Esophagus muscularis mucosa (tissue), 4 donors: ENCODE data around the gene MRGPRX4.

Experiments
- EP300 ChIP-seq: sonication (generic); formaldehyde crosslinking; IDR thresholded peaks from one replicate; pipeline ENCODE4 v1.6.1; 2017; ENCODE audit warnings: antibody characterized with exemption
- POLR2A ChIP-seq: fragments of 450-650 bp; IDR thresholded peaks from one replicate; pipeline ENCODE4 v1.6.1; 2017; ENCODE audit warnings: antibody characterized with exemption, moderate library complexity, mild to moderate bottlenecking, low read depth
- POLR2AphosphoS5 ChIP-seq, 2 donors: sonication (generic); formaldehyde crosslinking; IDR thresholded peaks; one replicate each; pipeline ENCODE4 v1.6.1; 2017; ENCODE audit warnings: antibody characterized with exemption in 2 of 2
- TF ChIP-seq, protein P1 (sequence below), 3 experiments: fragments of 200-600 bp in 2 of 3; fragments of 450-650 bp in 1 of 3; sonication (generic) in 2 of 3; IDR thresholded peaks; one replicate each; pipeline ENCODE4 v1.5.1; 2017 to 2019; ENCODE audit warnings: antibody characterized with exemption in 3 of 3, mild to moderate bottlenecking in 2 of 3, moderate library complexity in 1 of 3

DNA sequence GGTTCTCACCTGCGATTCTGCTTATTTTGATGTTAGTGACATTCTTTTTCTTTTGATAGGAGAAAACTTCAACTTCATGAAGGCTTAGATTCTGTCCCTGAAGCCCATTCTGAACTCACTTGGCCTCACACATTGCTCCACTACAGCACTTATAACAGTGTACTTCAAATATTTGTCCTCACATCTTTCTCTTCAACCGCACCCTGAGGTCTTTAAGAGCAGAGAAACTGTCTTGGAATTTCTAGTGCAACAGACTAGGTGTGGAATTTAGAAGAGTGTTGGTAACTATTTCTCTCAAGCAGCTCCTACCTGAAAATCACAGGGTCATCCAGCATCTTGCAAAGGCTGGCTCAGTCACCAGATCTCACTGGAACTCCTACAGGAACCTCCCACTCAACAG lies 32.5 kb upstream of the MRGPRX4 start:
- TF ChIP-seq, protein P1, sequence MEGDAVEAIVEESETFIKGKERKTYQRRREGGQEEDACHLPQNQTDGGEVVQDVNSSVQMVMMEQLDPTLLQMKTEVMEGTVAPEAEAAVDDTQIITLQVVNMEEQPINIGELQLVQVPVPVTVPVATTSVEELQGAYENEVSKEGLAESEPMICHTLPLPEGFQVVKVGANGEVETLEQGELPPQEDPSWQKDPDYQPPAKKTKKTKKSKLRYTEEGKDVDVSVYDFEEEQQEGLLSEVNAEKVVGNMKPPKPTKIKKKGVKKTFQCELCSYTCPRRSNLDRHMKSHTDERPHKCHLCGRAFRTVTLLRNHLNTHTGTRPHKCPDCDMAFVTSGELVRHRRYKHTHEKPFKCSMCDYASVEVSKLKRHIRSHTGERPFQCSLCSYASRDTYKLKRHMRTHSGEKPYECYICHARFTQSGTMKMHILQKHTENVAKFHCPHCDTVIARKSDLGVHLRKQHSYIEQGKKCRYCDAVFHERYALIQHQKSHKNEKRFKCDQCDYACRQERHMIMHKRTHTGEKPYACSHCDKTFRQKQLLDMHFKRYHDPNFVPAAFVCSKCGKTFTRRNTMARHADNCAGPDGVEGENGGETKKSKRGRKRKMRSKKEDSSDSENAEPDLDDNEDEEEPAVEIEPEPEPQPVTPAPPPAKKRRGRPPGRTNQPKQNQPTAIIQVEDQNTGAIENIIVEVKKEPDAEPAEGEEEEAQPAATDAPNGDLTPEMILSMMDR (IDR thresholded peaks at IDR 0.05) = no peak
- TF ChIP-seq EP300 (no peak), POLR2A (no peak), POLR2AphosphoS5 (IDR thresholded peaks at IDR 0.05) (no peak)
